Neural cell (in vitro differentiated cells): ENCODE results near the gene SSBP2.

Experiments
- EZH2 ChIP-seq: fragments of 200-600, 300-800 bp; shearing (Covaris generic), sonication (generic); IDR thresholded peaks from 2 replicates; pipeline ENCODE4 v1.6.1; 2014; ENCODE audit warnings: antibody characterized with exemption, low read length, borderline replicate concordance, mild to moderate bottlenecking; ENCODE audit not compliant: insufficient read depth, poor library complexity, severe bottlenecking
- POLR2AphosphoS5 ChIP-seq: IDR thresholded peaks from 2 replicates; pipeline ENCODE4 v1.6.1; 2012
- TF ChIP-seq, protein P1 (sequence below): fragments of 450-650 bp; IDR thresholded peaks from 2 replicates; pipeline ENCODE4 v1.5.1; 2014; ENCODE audit warnings: antibody characterized with exemption, mild to moderate bottlenecking, moderate library complexity; ENCODE audit not compliant: poor library complexity, severe bottlenecking

DNA sequence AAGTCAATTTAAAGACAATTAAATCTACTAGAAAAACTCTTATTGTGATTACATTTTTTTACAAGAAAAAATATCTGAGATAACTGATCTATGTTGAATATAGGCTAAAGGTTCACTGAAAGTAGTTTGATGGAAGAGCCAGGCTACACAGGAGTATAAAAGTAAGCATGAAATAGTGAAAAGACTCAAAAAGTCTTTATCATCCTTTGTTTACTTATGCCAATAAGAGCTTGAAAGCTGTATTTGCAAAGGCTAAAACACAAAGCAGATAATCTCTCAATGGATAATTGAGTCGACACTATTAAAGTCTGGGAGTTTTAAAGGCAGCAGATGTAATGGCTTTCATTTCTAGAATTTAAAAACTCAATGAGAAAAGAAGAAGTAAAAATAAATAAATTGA, 42.0 kb downstream of the SSBP2 start:
- TF ChIP-seq, protein P1, sequence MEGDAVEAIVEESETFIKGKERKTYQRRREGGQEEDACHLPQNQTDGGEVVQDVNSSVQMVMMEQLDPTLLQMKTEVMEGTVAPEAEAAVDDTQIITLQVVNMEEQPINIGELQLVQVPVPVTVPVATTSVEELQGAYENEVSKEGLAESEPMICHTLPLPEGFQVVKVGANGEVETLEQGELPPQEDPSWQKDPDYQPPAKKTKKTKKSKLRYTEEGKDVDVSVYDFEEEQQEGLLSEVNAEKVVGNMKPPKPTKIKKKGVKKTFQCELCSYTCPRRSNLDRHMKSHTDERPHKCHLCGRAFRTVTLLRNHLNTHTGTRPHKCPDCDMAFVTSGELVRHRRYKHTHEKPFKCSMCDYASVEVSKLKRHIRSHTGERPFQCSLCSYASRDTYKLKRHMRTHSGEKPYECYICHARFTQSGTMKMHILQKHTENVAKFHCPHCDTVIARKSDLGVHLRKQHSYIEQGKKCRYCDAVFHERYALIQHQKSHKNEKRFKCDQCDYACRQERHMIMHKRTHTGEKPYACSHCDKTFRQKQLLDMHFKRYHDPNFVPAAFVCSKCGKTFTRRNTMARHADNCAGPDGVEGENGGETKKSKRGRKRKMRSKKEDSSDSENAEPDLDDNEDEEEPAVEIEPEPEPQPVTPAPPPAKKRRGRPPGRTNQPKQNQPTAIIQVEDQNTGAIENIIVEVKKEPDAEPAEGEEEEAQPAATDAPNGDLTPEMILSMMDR = no peak
- TF ChIP-seq EZH2 (no peak), POLR2AphosphoS5 (no peak)
